Transverse colon (tissue), 4 donors: ENCODE data around the gene SRI. TPM values are rescaled to one million over a fixed set of nuclear protein-coding genes. Genes with fewer than 3 reads are reported as not detected.

Experiments used
- DNase-seq: peaks from one replicate; pipeline ENCODE4 v3.0.0-alpha.2; 2019
- H3K27ac ChIP-seq, 4 donors: fragments of 200-600 bp; sonication (generic); 2 replicates each; pipeline ENCODE4 v1.5.1; 2016 to 2018; ENCODE audit warnings: inconsistent platforms in 4 of 4
- H3K27me3 ChIP-seq: fragments of 200-600 bp; sonication (generic); 2 replicates; pipeline ENCODE4 v1.5.1; 2017; ENCODE audit warnings: inconsistent platforms
- H3K36me3 ChIP-seq, 4 donors: fragments of 200-600 bp; sonication (generic); 2 replicates each; pipeline ENCODE4 v1.5.1; 2017 to 2019; ENCODE audit warnings: inconsistent platforms in 4 of 4
- H3K4me1 ChIP-seq, 4 donors: fragments of 200-600 bp; sonication (generic); 2 replicates each; pipeline ENCODE4 v1.5.1; 2017 to 2020; ENCODE audit warnings: inconsistent platforms in 4 of 4
- H3K4me3 ChIP-seq, 4 donors: fragments of 200-600 bp; sonication (generic); 1 replicate in 1 of 4; 2 replicates in 3 of 4; pipeline versions ENCODE4 v1.5.1 to v1.6.1; 2017 to 2019; ENCODE audit warnings: inconsistent platforms in 4 of 4
- H3K9me3 ChIP-seq, 2 donors: fragments of 200-600 bp; sonication (generic); 2 replicates each; pipeline ENCODE4 v1.5.1; 2017 to 2019; ENCODE audit warnings: inconsistent platforms in 2 of 2
- EP300 ChIP-seq: sonication (generic); formaldehyde crosslinking; IDR thresholded peaks from one replicate; pipeline ENCODE4 v1.6.1; 2017; ENCODE audit warnings: antibody characterized with exemption, low read depth
- POLR2A ChIP-seq: fragments of 450-650 bp; IDR thresholded peaks from one replicate; pipeline ENCODE4 v1.6.1; 2016; ENCODE audit warnings: antibody characterized with exemption, mild to moderate bottlenecking, moderate library complexity
- POLR2AphosphoS5 ChIP-seq, 3 donors: sonication (generic); formaldehyde crosslinking; IDR thresholded peaks; one replicate each; pipeline ENCODE4 v1.6.1; 2016; ENCODE audit warnings: antibody characterized with exemption in 3 of 3
- WGBS, 2 donors: methylation state at CpG; one replicate each; pipeline ENCODE4 v1.1.5; 2018; ENCODE audit warnings: low coverage in 1 of 2; 5-methylcytosine and 5-hydroxymethylcytosine counted together
- in situ Hi-C, 4 donors: fragments of 200-750 bp; cut with MboI; loops; one replicate each; pipeline versions ENCODE4 v1.15.0 to v1.15.1; 2017; ENCODE audit warnings: low sequenced_read_pairs in 3 of 4, low pct_ligation_motif_present in 1 of 4, low pct_unique_long_range_greater_than_20kb in 1 of 4
- intact Hi-C: fragments of 100-400 bp; cut with DNase I; formaldehyde crosslinking; loops from one replicate; pipeline ENCODE4 v1.15.1; 2023; ENCODE audit warnings: low total_unique reads
- total RNA-seq, 4 donors: library from RNA; depleted of rRNA; stranded (reverse); fragments of >200 nt; gene quantifications; one replicate each; pipeline ENCODE4 v1.1.0, GENCODE V29; 2016
- TF ChIP-seq, protein P1 (sequence below), 5 experiments: fragments of 200-600 bp in 3 of 5; fragments of 450-650 bp in 2 of 5; sonication (generic) in 3 of 5; IDR thresholded peaks; 1 replicate in 2 of 5; 2 replicates in 3 of 5; pipeline ENCODE4 v1.5.1; 2016 to 2017; ENCODE audit warnings: antibody characterized with exemption in 5 of 5, inconsistent platforms in 3 of 5, mild to moderate bottlenecking in 2 of 5, moderate library complexity in 1 of 5

The SRI gene
- total RNA-seq, 4 donors from 2014 or later = 163 to 672 (median 475) TPM

DNA sequence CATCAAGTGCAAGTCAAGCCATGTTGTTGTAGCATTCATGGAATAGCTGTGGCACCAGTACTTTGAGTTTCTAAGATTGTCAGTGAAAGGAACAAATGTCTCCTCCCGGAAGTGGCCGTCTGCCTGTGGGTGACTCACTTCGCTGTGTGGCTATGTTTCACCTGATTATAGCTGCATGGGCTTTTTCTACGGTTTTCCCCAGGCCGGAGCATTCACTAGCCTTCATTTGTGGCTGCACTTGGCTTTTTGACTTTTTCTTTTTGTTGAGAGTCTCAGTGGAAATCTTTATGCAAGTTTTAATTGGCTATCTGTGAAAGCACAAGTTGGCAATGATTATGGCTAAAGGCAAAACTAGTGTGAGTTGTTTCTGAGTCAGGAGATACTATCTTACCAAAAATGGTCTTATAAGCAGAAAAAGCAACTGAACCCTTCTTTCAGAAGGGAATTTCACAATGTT, 35.0 kb downstream of the SRI start:
- H3K27me3 ChIP-seq = no peaks in the 10 kb centered on the region
- no peaks in the 10 kb centered on the region for H3K9me3 ChIP-seq
- 88 to 92% methylated on average over 5 of the region's 5 CpGs for WGBS, 2 donors
- no peak overlapping the region for H3K27ac ChIP-seq
- H3K4me1 ChIP-seq = no peaks in the 10 kb centered on the region
- no peak for DNase-seq
- in situ Hi-C loops (no loop called here), intact Hi-C loops (no loop called here)
- no peak overlapping the region for H3K4me3 ChIP-seq
- H3K36me3 ChIP-seq = no peaks in the 10 kb centered on the region
- TF ChIP-seq, protein P1, sequence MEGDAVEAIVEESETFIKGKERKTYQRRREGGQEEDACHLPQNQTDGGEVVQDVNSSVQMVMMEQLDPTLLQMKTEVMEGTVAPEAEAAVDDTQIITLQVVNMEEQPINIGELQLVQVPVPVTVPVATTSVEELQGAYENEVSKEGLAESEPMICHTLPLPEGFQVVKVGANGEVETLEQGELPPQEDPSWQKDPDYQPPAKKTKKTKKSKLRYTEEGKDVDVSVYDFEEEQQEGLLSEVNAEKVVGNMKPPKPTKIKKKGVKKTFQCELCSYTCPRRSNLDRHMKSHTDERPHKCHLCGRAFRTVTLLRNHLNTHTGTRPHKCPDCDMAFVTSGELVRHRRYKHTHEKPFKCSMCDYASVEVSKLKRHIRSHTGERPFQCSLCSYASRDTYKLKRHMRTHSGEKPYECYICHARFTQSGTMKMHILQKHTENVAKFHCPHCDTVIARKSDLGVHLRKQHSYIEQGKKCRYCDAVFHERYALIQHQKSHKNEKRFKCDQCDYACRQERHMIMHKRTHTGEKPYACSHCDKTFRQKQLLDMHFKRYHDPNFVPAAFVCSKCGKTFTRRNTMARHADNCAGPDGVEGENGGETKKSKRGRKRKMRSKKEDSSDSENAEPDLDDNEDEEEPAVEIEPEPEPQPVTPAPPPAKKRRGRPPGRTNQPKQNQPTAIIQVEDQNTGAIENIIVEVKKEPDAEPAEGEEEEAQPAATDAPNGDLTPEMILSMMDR (IDR thresholded peaks at IDR 0.05) = no peak

- intact Hi-C loops (no loop called here), in situ Hi-C loops (no loop called here)
- Histone ChIP-seq H3K36me3 (no peaks in the 10 kb centered on the region), H3K9me3 (no peaks in the 10 kb centered on the region), H3K27ac (no peak overlapping the region), H3K4me1 (no peaks in the 10 kb centered on the region), H3K27me3 (no peaks in the 10 kb centered on the region), H3K4me3 (no peak overlapping the region)
- no peak for DNase-seq
- TF ChIP-seq, protein P1 (IDR thresholded peaks at IDR 0.05) = no peak
- TF ChIP-seq EP300 = no peak
- no peak for TF ChIP-seq POLR2AphosphoS5 (IDR thresholded peaks at IDR 0.05)
- no peak for TF ChIP-seq POLR2A
- 87 to 91% methylated on average over 1 of the region's 1 CpG for WGBS, 2 donors
These were observed 36.8 kb downstream of the SRI start for GRCh38 chr7:88183051-88183450.

DNA sequence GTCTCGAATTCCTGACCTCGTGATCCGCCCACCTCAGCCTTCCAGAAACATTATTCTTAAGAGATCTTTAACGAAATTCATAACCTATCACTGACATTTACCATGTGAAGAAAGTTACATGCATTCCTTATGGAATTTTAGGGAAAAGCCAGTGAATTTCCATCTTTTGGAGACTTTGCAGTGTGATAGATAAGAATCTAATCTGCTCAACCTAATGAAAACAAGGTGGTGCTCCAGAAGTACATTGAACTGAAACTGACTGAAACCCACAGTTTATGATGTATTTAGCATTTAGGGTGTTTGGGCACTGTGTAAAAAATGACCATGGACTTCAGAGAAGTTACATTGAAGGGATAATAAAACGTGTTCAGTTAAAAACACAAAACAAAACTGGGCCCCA, 43.6 kb downstream of the SRI start:
- TF ChIP-seq POLR2AphosphoS5 (IDR thresholded peaks at IDR 0.05) = no peak
- no peak for TF ChIP-seq POLR2A
- TF ChIP-seq, protein P1 (IDR thresholded peaks at IDR 0.05) = no peak
- TF ChIP-seq EP300 = no peak
- Histone ChIP-seq H3K4me3 (no peak overlapping the region), H3K36me3 (no peaks in the 10 kb centered on the region), H3K27ac (no peak overlapping the region), H3K27me3 (no peaks in the 10 kb centered on the region), H3K4me1 (no peaks in the 10 kb centered on the region), H3K9me3 (no peaks in the 10 kb centered on the region)
- 88 to 89% methylated on average over 5 of the region's 5 CpGs for WGBS, 2 donors
- intact Hi-C loops = no loop called here
- no peak for DNase-seq
- in situ Hi-C loops = no loop called here

GRCh38 chr7:88172842-88173241, 47.0 kb downstream of the SRI start:
- no peaks in the 10 kb centered on the region for H3K27me3 ChIP-seq
- no peak for DNase-seq
- H3K4me3 ChIP-seq = no peak overlapping the region
- H3K9me3 ChIP-seq = no peaks in the 10 kb centered on the region
- peaks cover 0 to 6% (median 0%) of the 10 kb centered on the region in 4 donors for H3K4me1 ChIP-seq
- 90 to 100% methylated on average over 4 of the region's 4 CpGs for WGBS, 2 donors
- intact Hi-C loops (no loop called here), in situ Hi-C loops (no loop called here)
- no peak overlapping the region for H3K27ac ChIP-seq
- no peaks in the 10 kb centered on the region for H3K36me3 ChIP-seq
- TF ChIP-seq EP300 = no peak
- TF ChIP-seq, protein P1 (IDR thresholded peaks at IDR 0.05) = no peak
